Keratinocyte (primary cell): Measurements from ENCODE around the gene BEND5. TPM values are rescaled to one million over a fixed set of nuclear protein-coding genes. Genes with fewer than 3 reads are reported as not detected.

ENCODE experiments used
- DNase-seq: peaks from one replicate; pipeline ENCODE4 v3.0.0-alpha.2; 2011; ENCODE audit warnings: low read depth, missing footprints, low spot score
- FAIRE-seq: peaks from 2 replicates; lab custom pipeline; 2011; peaks lifted over from hg19 to GRCh38; lab: Jason Lieb, UNC
- H2AFZ ChIP-seq: 2 replicates; pipeline ENCODE4 v1.6.0; 2012; ENCODE audit warnings: low read length, control low read depth, inconsistent platforms; ENCODE audit not compliant: control insufficient read depth
- H3K27ac ChIP-seq: 2 replicates; pipeline ENCODE4 v1.5.1; 2011; ENCODE audit warnings: low read length; ENCODE audit not compliant: control insufficient read depth, insufficient read depth
- H3K27me3 ChIP-seq: 3 replicates; pipeline ENCODE4 v1.6.0; 2011; ENCODE audit warnings: low read length; ENCODE audit not compliant: control insufficient read depth, insufficient read depth; ENCODE audit errors: extremely low read depth
- H3K36me3 ChIP-seq, 2 experiments: 2 replicates in 1 of 2; 3 replicates in 1 of 2; pipeline ENCODE4 v1.5.1; 2011; ENCODE audit warnings: low read length in 2 of 2, mild to moderate bottlenecking in 1 of 2; ENCODE audit not compliant: control insufficient read depth in 2 of 2, insufficient read depth in 2 of 2; ENCODE audit errors: extremely low read depth in 1 of 2
- H3K4me1 ChIP-seq: 3 replicates; pipeline ENCODE4 v1.5.1; 2011; ENCODE audit warnings: low read length; ENCODE audit not compliant: control insufficient read depth, insufficient read depth; ENCODE audit errors: extremely low read depth
- H3K4me2 ChIP-seq: 3 replicates; pipeline ENCODE4 v1.6.0; 2011; ENCODE audit warnings: low read depth, low read length; ENCODE audit not compliant: control insufficient read depth, insufficient read depth; ENCODE audit errors: extremely low read depth
- H3K4me3 ChIP-seq, 3 experiments: fragments of 200-600 bp in 1 of 3; sonication (generic) in 1 of 3; 2 replicates in 2 of 3; 3 replicates in 1 of 3; pipeline ENCODE4 v1.5.1; 2011 to 2016; ENCODE audit warnings: low read length in 3 of 3, mild to moderate bottlenecking in 3 of 3, control low read depth in 2 of 3, inconsistent platforms in 1 of 3, low read depth in 1 of 3, mixed read lengths in 1 of 3, mixed run types in 1 of 3, moderate library complexity in 1 of 3; ENCODE audit not compliant: control insufficient read depth in 2 of 3, insufficient read depth in 2 of 3; ENCODE audit errors: extremely low read depth in 1 of 3
- H3K79me2 ChIP-seq: 2 replicates; pipeline ENCODE4 v1.6.0; 2012; ENCODE audit warnings: low read length; ENCODE audit not compliant: control insufficient read depth, insufficient read depth
- H3K9ac ChIP-seq: 3 replicates; pipeline ENCODE4 v1.6.0; 2011; ENCODE audit warnings: low read length; ENCODE audit not compliant: control insufficient read depth, insufficient read depth; ENCODE audit errors: extremely low read depth
- H3K9me1 ChIP-seq: 3 replicates; pipeline ENCODE4 v1.6.0; 2011; ENCODE audit warnings: low read length; ENCODE audit not compliant: control insufficient read depth, insufficient read depth; ENCODE audit errors: extremely low read depth
- H3K9me3 ChIP-seq: 2 replicates; pipeline ENCODE4 v1.5.1; 2012; ENCODE audit warnings: low read depth, low read length; ENCODE audit not compliant: control insufficient read depth
- H4K20me1 ChIP-seq: 3 replicates; pipeline ENCODE4 v1.6.0; 2011; ENCODE audit warnings: low read length; ENCODE audit not compliant: control insufficient read depth, insufficient read depth; ENCODE audit errors: extremely low read depth
- EZH2 ChIP-seq: IDR thresholded peaks from one replicate; pipeline ENCODE4 v1.6.1; 2012; ENCODE audit warnings: inconsistent platforms, mild to moderate bottlenecking, low read length, moderate library complexity
- dilution Hi-C: fragments of 300-500 bp; cut with MboI; formaldehyde crosslinking; loops from one replicate; pipeline ENCODE4 v1.7.0; 2020; ENCODE audit warnings: low sequenced_read_pairs; ENCODE audit not compliant: extremely low pct_ligation_motif_present
- polyA plus RNA-seq, 5 experiments: library from polyadenylated mRNA; depleted of rRNA in 3 of 5; stranded (reverse) in 3 of 5; stranded (forward) in 1 of 5; unstranded in 1 of 5; fragments of >200 nt; gene quantifications; 1 replicate in 1 of 5; 2 replicates in 3 of 5; 3 replicates in 1 of 5; pipeline versions ENCODE4 v1.2.1 to v1.2.3, GENCODE V29; 2011 to 2012; ENCODE audit warnings: missing spikeins in 2 of 5, low read depth in 1 of 5, low replicate concordance in 1 of 5
- TF ChIP-seq, protein P1 (sequence below), 3 experiments: IDR thresholded peaks in 1 of 3; conservative IDR thresholded peaks in 1 of 3; optimal IDR thresholded peaks in 1 of 3; 2 replicates in 2 of 3; 3 replicates in 1 of 3; pipeline versions ENCODE3 to v1.5.1; 2011; ENCODE audit warnings: low read length in 3 of 3, mild to moderate bottlenecking in 3 of 3, moderate library complexity in 2 of 3, control low read depth in 1 of 3, inconsistent platforms in 1 of 3; ENCODE audit not compliant: insufficient read depth in 2 of 3; ENCODE audit errors: extremely low read depth in 1 of 3

The BEND5 gene
- polyA plus RNA-seq, 1 donor (not counting 4 experiments of a cell fraction or from before 2014, with no cell fraction given), result not detected

DNA sequence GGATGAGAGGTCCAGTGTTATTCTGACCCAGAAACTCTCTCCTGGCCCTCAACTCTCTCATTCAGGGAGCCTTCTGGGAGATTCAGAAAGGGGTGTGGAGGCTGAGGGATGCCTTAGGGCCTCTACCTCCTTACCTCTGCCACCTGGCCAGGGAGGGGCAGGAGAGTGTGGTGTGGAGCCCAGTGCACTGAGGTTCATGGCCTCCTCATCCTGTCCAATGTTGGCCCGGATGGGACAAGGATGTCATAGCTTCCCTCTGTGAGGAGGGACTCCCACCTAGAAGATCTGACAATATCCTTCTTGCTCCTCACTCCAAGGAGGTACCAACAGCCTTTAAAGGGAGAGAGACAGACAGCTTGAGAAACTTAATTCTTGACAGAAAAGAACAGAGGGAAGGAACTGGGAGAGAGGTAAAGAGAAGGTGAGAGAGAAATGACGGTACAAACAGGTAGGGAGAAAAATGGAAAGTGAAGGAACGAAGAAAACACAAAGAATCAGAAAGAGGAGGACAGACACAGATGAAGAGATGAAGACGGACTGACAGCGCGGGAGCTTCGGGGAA is 779 bp downstream of the BEND5 start:
- dilution Hi-C loops, result no loop called here
- Histone ChIP-seq H3K9ac (no peak overlapping the region), H3K36me3 (no peaks in the 10 kb centered on the region), H3K4me2 (no peak overlapping the region), H3K79me2 (no peaks in the 10 kb centered on the region), H3K9me1 (no peaks in the 10 kb centered on the region), H3K4me3 (no peak overlapping the region), H3K4me1 (no peaks in the 10 kb centered on the region), H3K27ac (no peak overlapping the region), H4K20me1 (no peaks in the 10 kb centered on the region), H2AFZ (no peak overlapping the region), H3K9me3 (no peaks in the 10 kb centered on the region), H3K27me3 (peaks cover 43% of the 10 kb centered on the region)
- DNase-seq, result no peak
- FAIRE-seq, result no peak
- TF ChIP-seq, protein P1, sequence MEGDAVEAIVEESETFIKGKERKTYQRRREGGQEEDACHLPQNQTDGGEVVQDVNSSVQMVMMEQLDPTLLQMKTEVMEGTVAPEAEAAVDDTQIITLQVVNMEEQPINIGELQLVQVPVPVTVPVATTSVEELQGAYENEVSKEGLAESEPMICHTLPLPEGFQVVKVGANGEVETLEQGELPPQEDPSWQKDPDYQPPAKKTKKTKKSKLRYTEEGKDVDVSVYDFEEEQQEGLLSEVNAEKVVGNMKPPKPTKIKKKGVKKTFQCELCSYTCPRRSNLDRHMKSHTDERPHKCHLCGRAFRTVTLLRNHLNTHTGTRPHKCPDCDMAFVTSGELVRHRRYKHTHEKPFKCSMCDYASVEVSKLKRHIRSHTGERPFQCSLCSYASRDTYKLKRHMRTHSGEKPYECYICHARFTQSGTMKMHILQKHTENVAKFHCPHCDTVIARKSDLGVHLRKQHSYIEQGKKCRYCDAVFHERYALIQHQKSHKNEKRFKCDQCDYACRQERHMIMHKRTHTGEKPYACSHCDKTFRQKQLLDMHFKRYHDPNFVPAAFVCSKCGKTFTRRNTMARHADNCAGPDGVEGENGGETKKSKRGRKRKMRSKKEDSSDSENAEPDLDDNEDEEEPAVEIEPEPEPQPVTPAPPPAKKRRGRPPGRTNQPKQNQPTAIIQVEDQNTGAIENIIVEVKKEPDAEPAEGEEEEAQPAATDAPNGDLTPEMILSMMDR (optimal IDR thresholded peaks at IDR 0.05 in 1 of 3, IDR thresholded peaks at IDR 0.05 in 1 of 3, conservative IDR thresholded peaks at IDR 0.05 in 1 of 3; ENCODE audit: extremely low read depth in 1 of 3, insufficient read depth in 2 of 3, low read length in 3 of 3), result no peak
- peak; percentile 74 for TF ChIP-seq EZH2

DNA sequence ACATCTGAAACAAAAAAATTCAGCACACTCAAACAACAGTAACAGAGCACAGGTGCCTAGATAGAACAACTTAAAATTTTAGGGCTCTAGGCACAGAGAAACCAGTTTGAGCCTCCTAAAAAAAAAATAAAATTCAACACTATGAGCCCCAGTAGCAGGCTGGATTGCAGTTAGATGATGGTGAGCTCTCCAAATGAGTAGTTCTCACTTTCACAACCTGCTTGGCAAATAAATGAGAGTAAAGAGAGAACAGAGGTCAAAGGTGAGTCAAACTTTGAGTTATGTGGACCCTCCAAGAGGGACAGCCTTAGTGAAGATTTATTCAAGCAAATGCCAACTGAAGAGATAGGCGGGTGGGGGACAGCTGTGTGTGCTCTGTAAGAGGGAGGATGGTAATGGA is 3.6 kb downstream of the BEND5 start:
- DNase-seq, result no peak
- H2AFZ ChIP-seq, result no peak overlapping the region
- H3K79me2 ChIP-seq, result no peaks in the 10 kb centered on the region
- H3K4me2 ChIP-seq, result no peak overlapping the region
- H4K20me1 ChIP-seq, result no peaks in the 10 kb centered on the region
- no peak for FAIRE-seq
- no peak overlapping the region for H3K4me3 ChIP-seq
- TF ChIP-seq EZH2, result no peak
- TF ChIP-seq, protein P1 (optimal IDR thresholded peaks at IDR 0.05 in 1 of 3, IDR thresholded peaks at IDR 0.05 in 1 of 3, conservative IDR thresholded peaks at IDR 0.05 in 1 of 3; ENCODE audit: extremely low read depth in 1 of 3, insufficient read depth in 2 of 3, low read length in 3 of 3), result no peak
- no peaks in the 10 kb centered on the region for H3K9me1 ChIP-seq
- no peak overlapping the region for H3K9ac ChIP-seq
- no peaks in the 10 kb centered on the region for H3K36me3 ChIP-seq
- dilution Hi-C loops, result no loop called here
- peaks cover 43% of the 10 kb centered on the region for H3K27me3 ChIP-seq
- H3K27ac ChIP-seq, result no peak overlapping the region
- H3K4me1 ChIP-seq, result no peaks in the 10 kb centered on the region
- no peaks in the 10 kb centered on the region for H3K9me3 ChIP-seq
